GM19328 (cell line): Measurements from ENCODE around the gene HLCS.

Experiments used
- ATAC-seq: cut with Tn5 transposase; IDR thresholded peaks from one replicate; pipeline ENCODE4 v1.9.1; 2021; ENCODE audit warnings: mild to moderate bottlenecking, moderate library complexity; ENCODE audit not compliant: unreplicated experiment

Gene HLCS

GRCh38 chr21:36916718-36917117 lies 49.8 kb downstream of the HLCS start:
- ATAC-seq: no peak

- ATAC-seq: no peak
These were observed 50.7 kb downstream of the HLCS start for GRCh38 chr21:36915696-36916245.

GRCh38 chr21:36915014-36915695 lies 51.3 kb downstream of the HLCS start:
- ATAC-seq: no peak

- ATAC-seq: no peak
These were observed 52.0 kb downstream of the HLCS start for GRCh38 chr21:36914244-36915013.

- no peak for ATAC-seq
These were observed 53.0 kb downstream of the HLCS start for GRCh38 chr21:36913247-36914169.

- ATAC-seq: no peak
These were observed 55.7 kb downstream of the HLCS start for GRCh38 chr21:36910581-36911307.

- ATAC-seq: no peak
These were observed 56.4 kb downstream of the HLCS start for GRCh38 chr21:36909901-36910561.

GRCh38 chr21:36909423-36909822 lies 57.0 kb downstream of the HLCS start:
- no peak for ATAC-seq

- no peak for ATAC-seq
These were observed 58.1 kb downstream of the HLCS start for GRCh38 chr21:36908260-36908908.

GRCh38 chr21:36904093-36904666 lies 62.3 kb downstream of the HLCS start:
- ATAC-seq: no peak

- no peak for ATAC-seq
These were observed 63.7 kb downstream of the HLCS start for GRCh38 chr21:36902793-36903192.

- no peak for ATAC-seq
These were observed 64.1 kb downstream of the HLCS start for GRCh38 chr21:36902331-36902730.

- no peak for ATAC-seq
These were observed 64.9 kb downstream of the HLCS start for GRCh38 chr21:36901575-36901974.

- no peak for ATAC-seq
These were observed 72.9 kb downstream of the HLCS start for GRCh38 chr21:36893581-36893980.

- ATAC-seq: no peak
These were observed 74.3 kb downstream of the HLCS start for GRCh38 chr21:36892201-36892600.

GRCh38 chr21:36891692-36892091 lies 74.8 kb downstream of the HLCS start:
- ATAC-seq: no peak

GRCh38 chr21:36891121-36891520 lies 75.3 kb downstream of the HLCS start:
- no peak for ATAC-seq

- ATAC-seq: no peak
These were observed 76.4 kb downstream of the HLCS start for GRCh38 chr21:36890086-36890485.

GRCh38 chr21:36889401-36889800 lies 77.1 kb downstream of the HLCS start:
- no peak for ATAC-seq
